ENCODE measurements around the gene PLPPR2.
"Not testable (repeated sequence)": the region's sequence is repeated elsewhere in the genome, so short reads cannot be mapped to it uniquely, and the experiment has no call there.

DNA sequence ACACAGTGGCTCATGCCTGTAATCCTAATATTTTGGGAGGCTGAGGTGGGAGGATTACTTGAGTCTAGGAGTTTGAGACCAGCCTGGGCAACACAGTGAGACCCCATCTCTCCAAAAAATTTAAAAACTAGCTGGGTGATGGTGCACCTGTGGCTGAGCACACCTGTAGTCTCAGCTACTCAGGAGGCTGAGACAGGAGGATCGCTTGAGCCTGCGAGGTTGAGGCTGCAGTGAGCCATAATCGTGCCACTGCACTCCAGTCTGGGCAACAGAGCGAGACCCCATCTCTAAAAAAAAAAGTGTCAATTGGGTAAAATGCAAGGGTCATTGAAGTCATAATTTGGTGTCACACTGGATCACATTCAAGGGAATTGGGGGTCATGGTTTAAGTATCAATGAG lies 1.1 kb upstream of the PLPPR2 start:
- TF ChIP-seq FOXP1 (CRISPR knock-in tag; IDR thresholded peaks at IDR 0.05; ENCODE audit: borderline replicate concordance); CBFB (CRISPR knock-in tag; IDR thresholded peaks at IDR 0.05; ENCODE audit: low read depth); CTCF (IDR thresholded peaks at IDR 0.05): not testable (repeated sequence)
- TF ChIP-seq, protein P1, sequence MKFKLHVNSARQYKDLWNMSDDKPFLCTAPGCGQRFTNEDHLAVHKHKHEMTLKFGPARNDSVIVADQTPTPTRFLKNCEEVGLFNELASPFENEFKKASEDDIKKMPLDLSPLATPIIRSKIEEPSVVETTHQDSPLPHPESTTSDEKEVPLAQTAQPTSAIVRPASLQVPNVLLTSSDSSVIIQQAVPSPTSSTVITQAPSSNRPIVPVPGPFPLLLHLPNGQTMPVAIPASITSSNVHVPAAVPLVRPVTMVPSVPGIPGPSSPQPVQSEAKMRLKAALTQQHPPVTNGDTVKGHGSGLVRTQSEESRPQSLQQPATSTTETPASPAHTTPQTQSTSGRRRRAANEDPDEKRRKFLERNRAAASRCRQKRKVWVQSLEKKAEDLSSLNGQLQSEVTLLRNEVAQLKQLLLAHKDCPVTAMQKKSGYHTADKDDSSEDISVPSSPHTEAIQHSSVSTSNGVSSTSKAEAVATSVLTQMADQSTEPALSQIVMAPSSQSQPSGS (CRISPR knock-in tag; IDR thresholded peaks at IDR 0.05; ENCODE audit: borderline replicate concordance, low read depth): not testable (repeated sequence)
- peak; percentile 90 for TF ChIP-seq ZNF121 (CRISPR knock-in tag; IDR thresholded peaks at IDR 0.05)

All from WTC11 (cell line).